CD14-positive monocyte (primary cell): ENCODE data around the gene WIPF3. TPM values are rescaled to one million over a fixed set of nuclear protein-coding genes. Genes with fewer than 3 reads are reported as not detected.

Source experiments
- DNase-seq, 3 donors: peaks; one replicate each; pipeline ENCODE4 v3.0.0-alpha.2; 2011 to 2022
- H2AFZ ChIP-seq: 2 replicates; pipeline ENCODE4 v1.6.0; 2012; ENCODE audit warnings: mild to moderate bottlenecking, low read depth, low read length, inconsistent platforms; ENCODE audit not compliant: insufficient read depth, poor library complexity, severe bottlenecking
- H3K27ac ChIP-seq, 2 donors: 1 replicate in 1 of 2; 2 replicates in 1 of 2; pipeline ENCODE4 v1.5.1; 2012 to 2013; ENCODE audit warnings: low read length in 2 of 2, control low read depth in 1 of 2, inconsistent platforms in 1 of 2, low read depth in 1 of 2, mild to moderate bottlenecking in 1 of 2
- H3K27me3 ChIP-seq, 2 donors: one replicate each; pipeline versions ENCODE4 v1.6.0 to v1.6.1; 2011 to 2013; ENCODE audit warnings: low read length in 2 of 2; ENCODE audit not compliant: control insufficient read depth in 2 of 2, insufficient read depth in 2 of 2
- H3K36me3 ChIP-seq, 2 donors: replicated peaks in 1 of 2; 1 replicate in 1 of 2; 2 replicates in 1 of 2; pipeline versions ENCODE4 v1.5.1 to v1.6.1; 2012 to 2013; ENCODE audit warnings: low read length in 2 of 2, control low read depth in 1 of 2, inconsistent platforms in 1 of 2, mild to moderate bottlenecking in 1 of 2; ENCODE audit not compliant: insufficient read depth in 2 of 2, control insufficient read depth in 1 of 2
- H3K4me1 ChIP-seq, 2 donors: 1 replicate in 1 of 2; 2 replicates in 1 of 2; pipeline versions ENCODE4 v1.5.1 to v1.6.1; 2012 to 2013; ENCODE audit warnings: low read length in 2 of 2, control low read depth in 1 of 2, inconsistent platforms in 1 of 2, mild to moderate bottlenecking in 1 of 2, moderate library complexity in 1 of 2; ENCODE audit not compliant: insufficient read depth in 2 of 2, control insufficient read depth in 1 of 2
- H3K4me2 ChIP-seq: replicated peaks from 2 replicates; pipeline ENCODE3; 2012; ENCODE audit warnings: low read length, moderate library complexity, mild to moderate bottlenecking; ENCODE audit not compliant: poor library complexity, severe bottlenecking; ENCODE audit errors: extremely low read depth
- H3K4me3 ChIP-seq, 3 experiments: fragments of 200-600 bp in 1 of 3; sonication (generic) in 1 of 3; replicated peaks in 1 of 3; 1 replicate in 2 of 3; 2 replicates in 1 of 3; pipeline ENCODE4 v1.5.1; 2011 to 2013; ENCODE audit warnings: low read length in 3 of 3, mild to moderate bottlenecking in 3 of 3, control low read depth in 2 of 3, low read depth in 2 of 3, inconsistent platforms in 1 of 3, moderate library complexity in 1 of 3
- H3K79me2 ChIP-seq: 2 replicates; pipeline ENCODE4 v1.6.0; 2012; ENCODE audit warnings: mild to moderate bottlenecking, control low read depth, inconsistent platforms, low read length, moderate library complexity; ENCODE audit not compliant: insufficient read depth
- H3K9ac ChIP-seq: 2 replicates; pipeline ENCODE4 v1.6.0; 2017; ENCODE audit warnings: low read length, mild to moderate bottlenecking; ENCODE audit not compliant: insufficient read depth, poor library complexity, severe bottlenecking
- H3K9me3 ChIP-seq, 2 donors: replicated peaks in 1 of 2; 1 replicate in 1 of 2; 2 replicates in 1 of 2; pipeline versions ENCODE4 v1.5.1 to v1.6.1; 2012 to 2013; ENCODE audit warnings: low read length in 2 of 2, control low read depth in 1 of 2; ENCODE audit not compliant: control insufficient read depth in 1 of 2, insufficient read depth in 1 of 2
- H4K20me1 ChIP-seq: 2 replicates; pipeline ENCODE4 v1.6.0; 2012; ENCODE audit warnings: mild to moderate bottlenecking, low read length, control low read depth, moderate library complexity; ENCODE audit not compliant: insufficient read depth
- H3K27ac Mint-ChIP-seq, 7 donors: one replicate each; pipeline ENCODE4 v1.8.0; 2020; ENCODE audit warnings: mild to moderate bottlenecking in 7 of 7, mixed read lengths in 7 of 7, moderate library complexity in 6 of 7, inconsistent platforms in 2 of 7
- H3K27me3 Mint-ChIP-seq, 3 donors: one replicate each; pipeline ENCODE4 v1.8.0; 2021 to 2022; ENCODE audit warnings: low read depth in 3 of 3, mild to moderate bottlenecking in 3 of 3, mixed read lengths in 3 of 3, moderate library complexity in 3 of 3, inconsistent platforms in 1 of 3
- H3K36me3 Mint-ChIP-seq, 2 donors: one replicate each; pipeline ENCODE4 v1.8.0; 2020; ENCODE audit warnings: mixed read lengths in 2 of 2, inconsistent platforms in 1 of 2, mild to moderate bottlenecking in 1 of 2
- H3K4me1 Mint-ChIP-seq: one replicate; pipeline ENCODE4 v1.8.0; 2020; ENCODE audit warnings: mild to moderate bottlenecking, mixed read lengths
- H3K4me3 Mint-ChIP-seq, 2 donors: one replicate each; pipeline ENCODE4 v1.8.0; 2020; ENCODE audit warnings: mild to moderate bottlenecking in 2 of 2, mixed read lengths in 2 of 2, moderate library complexity in 1 of 2
- H3K9me3 Mint-ChIP-seq, 7 donors: one replicate each; pipeline ENCODE4 v1.8.0; 2020 to 2022; ENCODE audit warnings: mixed read lengths in 7 of 7, mild to moderate bottlenecking in 6 of 7, moderate library complexity in 6 of 7, inconsistent platforms in 2 of 7
- CTCF ChIP-seq: fragments of 200-600 bp; IDR thresholded peaks from one replicate; pipeline ENCODE4 v1.8.0; 2022; ENCODE audit warnings: antibody characterized with exemption, mild to moderate bottlenecking
- WGBS: methylation state at CpG from one replicate; pipeline ENCODE4 v1.1.5; 2013; ENCODE audit warnings: missing lambda C conversion rate; ENCODE audit not compliant: insufficient coverage; 5-methylcytosine and 5-hydroxymethylcytosine counted together
- intact Hi-C, 2 donors: fragments of 100-400 bp; cut with micrococcal nuclease; formaldehyde crosslinking; loops; one replicate each; pipeline versions ENCODE4 v1.15.0 to v1.15.1; 2023
- polyA plus RNA-seq, 3 donors: library from polyadenylated mRNA; depleted of rRNA in 1 of 3; unstranded in 2 of 3; stranded (reverse) in 1 of 3; fragments of 300-500 nt in 2 of 3; fragments of >200 nt in 1 of 3; fragmentation: Illumina TruSeq in 2 of 3; gene quantifications; 1 replicate in 2 of 3; 2 replicates in 1 of 3; pipeline ENCODE4 v1.2.3, GENCODE V29; 2012 to 2021

WIPF3 gene
- polyA plus RNA-seq, 3 donors, result not detected

GRCh38 chr7:29801929-29802328 is 4.4 kb upstream of the WIPF3 start:
- no peak overlapping the region for H3K27ac ChIP-seq
- H3K27me3 ChIP-seq, result peaks cover 26 to 44% of the 10 kb centered on the region in 2 donors
- H4K20me1 ChIP-seq, result no peaks in the 10 kb centered on the region
- peaks cover 38 to 43% (median 42%) of the 10 kb centered on the region in 3 donors for H3K27me3 Mint-ChIP-seq
- no peak overlapping the region for H3K4me3 ChIP-seq
- TF ChIP-seq CTCF, result no peak
- H3K4me1 Mint-ChIP-seq, result peaks cover 9% of the 10 kb centered on the region
- H3K9me3 ChIP-seq, result peaks cover 0 to 20% of the 10 kb centered on the region in 2 donors
- H3K9ac ChIP-seq, result no peak overlapping the region
- H3K9me3 Mint-ChIP-seq, result peaks cover 0 to 10% (median under 1%) of the 10 kb centered on the region in 7 donors
- DNase-seq, result no peak
- no peak overlapping the region for H3K27ac Mint-ChIP-seq
- no CpG with 5 or more reads among the region's 1 CpG for WGBS
- no peak overlapping the region for H3K4me3 Mint-ChIP-seq
- no peaks in the 10 kb centered on the region for H3K79me2 ChIP-seq
- intact Hi-C loops, result no loop called here
- no peak overlapping the region for H3K4me2 ChIP-seq
- no peaks in the 10 kb centered on the region for H3K36me3 ChIP-seq
- H3K36me3 Mint-ChIP-seq, result peaks cover 0 to 7% of the 10 kb centered on the region in 2 donors
- peaks cover 2 to 10% of the 10 kb centered on the region in 2 donors for H3K4me1 ChIP-seq
- no peak overlapping the region for H2AFZ ChIP-seq

GRCh38 chr7:29805031-29805430 is 1.3 kb upstream of the WIPF3 start:
- no peak for TF ChIP-seq CTCF
- Histone ChIP-seq H3K36me3 (no peaks in the 10 kb centered on the region), H3K27ac (no peak overlapping the region), H3K9ac (no peak overlapping the region), H3K4me3 (no peak overlapping the region), H3K27me3 (peaks cover 54 to 75% of the 10 kb centered on the region in 2 donors), H3K4me2 (no peak overlapping the region), H3K79me2 (no peaks in the 10 kb centered on the region), H3K4me1 (peaks cover 5 to 18% of the 10 kb centered on the region in 2 donors), H4K20me1 (no peaks in the 10 kb centered on the region), H3K9me3 (peaks cover 0 to 29% of the 10 kb centered on the region in 2 donors), H2AFZ (no peak overlapping the region)
- no peak for DNase-seq
- H3K36me3 Mint-ChIP-seq, result peaks cover 0 to 12% of the 10 kb centered on the region in 2 donors
- peaks cover 0 to 10% (median 3%) of the 10 kb centered on the region in 7 donors for H3K9me3 Mint-ChIP-seq
- no peak overlapping the region for H3K27ac Mint-ChIP-seq
- H3K4me1 Mint-ChIP-seq, result peaks cover 15% of the 10 kb centered on the region
- peak overlapping the region in 1 of 2 donors; percentile 75 for H3K4me3 Mint-ChIP-seq
- intact Hi-C loops, result no loop called here
- peaks cover 67 to 72% (median 69%) of the 10 kb centered on the region in 3 donors for H3K27me3 Mint-ChIP-seq
- WGBS, result 98% methylated on average over 6 of the region's 7 CpGs
